ENCODE results near the gene GPX4. TPM values are rescaled to one million over a fixed set of nuclear protein-coding genes. Genes with fewer than 3 reads are reported as not detected.

The GPX4 gene
- total and polyA plus RNA-seq, 9 of the 15 experiments (the other 6 are each of a cell fraction or from before 2014, with no cell fraction given), result 61.4 to 661 (median 349) TPM

DNA sequence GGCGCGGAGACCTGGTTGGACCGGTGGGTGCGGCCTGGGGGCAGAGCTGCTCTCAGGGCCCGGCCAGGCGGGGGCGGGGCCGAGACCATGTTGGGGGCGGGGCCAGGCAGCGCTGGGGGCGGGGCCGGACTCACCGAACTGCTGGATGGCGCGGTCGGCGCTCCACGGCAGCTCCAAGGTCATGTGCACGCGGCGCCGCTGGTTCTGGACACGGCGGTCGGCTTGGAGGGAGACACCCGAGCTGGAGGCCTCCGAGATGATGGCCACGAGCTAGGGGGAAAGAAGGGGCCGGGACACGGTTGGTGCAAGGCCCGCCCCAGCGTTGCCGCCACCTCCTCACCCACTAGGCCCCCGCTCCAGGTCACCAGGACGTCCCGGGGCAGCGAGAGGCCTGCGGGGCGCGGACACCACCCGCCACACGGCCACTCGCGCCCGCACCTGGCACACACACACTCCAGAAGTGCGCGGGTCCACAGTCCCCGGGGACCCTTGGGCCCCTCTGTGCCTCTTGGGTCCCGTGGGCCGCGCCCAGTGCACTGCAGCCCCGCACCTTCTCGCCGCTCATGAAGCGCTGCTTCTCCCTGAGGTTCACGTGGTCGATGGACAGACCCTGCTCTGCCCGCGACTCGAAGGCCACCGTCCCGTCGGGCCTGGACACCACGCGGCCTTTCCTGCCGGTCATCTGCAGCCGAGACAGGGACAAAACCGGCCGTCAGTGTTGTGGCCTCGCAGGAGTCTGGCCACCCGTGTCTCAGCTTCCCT, 8.7 kb downstream of the GPX4 start (continued):
- TF ChIP-seq ATF3 (IDR thresholded peaks at IDR 0.05) (no peak), ATF3 (CRISPR knock-in tag; conservative IDR thresholded peaks at IDR 0.05) (no peak), ZNF253 (CRISPR knock-in tag; conservative IDR thresholded peaks at IDR 0.05) (no peak), ZNF23 (CRISPR knock-in tag; IDR thresholded peaks at IDR 0.05) (no peak), ZNF592 (IDR thresholded peaks at IDR 0.05) (peak; percentile 89), ZNF224 (CRISPR knock-in tag; IDR thresholded peaks at IDR 0.05) (no peak), KDM5B (IDR thresholded peaks at IDR 0.05; ENCODE audit: insufficient replicate concordance, low read depth, low read length) (no peak), HMG20A (CRISPR knock-in tag; conservative IDR thresholded peaks at IDR 0.05) (no peak), ZKSCAN8 (CRISPR knock-in tag; IDR thresholded peaks at IDR 0.05) (no peak), BACH1 (tag; IDR thresholded peaks at IDR 0.05) (no peak), TSC22D4 (tag; IDR thresholded peaks at IDR 0.05) (no peak), ZNF57 (CRISPR knock-in tag; IDR thresholded peaks at IDR 0.05) (no peak; the same call in 1 of the 2 replicates)
- TF ChIP-seq, protein P1, sequence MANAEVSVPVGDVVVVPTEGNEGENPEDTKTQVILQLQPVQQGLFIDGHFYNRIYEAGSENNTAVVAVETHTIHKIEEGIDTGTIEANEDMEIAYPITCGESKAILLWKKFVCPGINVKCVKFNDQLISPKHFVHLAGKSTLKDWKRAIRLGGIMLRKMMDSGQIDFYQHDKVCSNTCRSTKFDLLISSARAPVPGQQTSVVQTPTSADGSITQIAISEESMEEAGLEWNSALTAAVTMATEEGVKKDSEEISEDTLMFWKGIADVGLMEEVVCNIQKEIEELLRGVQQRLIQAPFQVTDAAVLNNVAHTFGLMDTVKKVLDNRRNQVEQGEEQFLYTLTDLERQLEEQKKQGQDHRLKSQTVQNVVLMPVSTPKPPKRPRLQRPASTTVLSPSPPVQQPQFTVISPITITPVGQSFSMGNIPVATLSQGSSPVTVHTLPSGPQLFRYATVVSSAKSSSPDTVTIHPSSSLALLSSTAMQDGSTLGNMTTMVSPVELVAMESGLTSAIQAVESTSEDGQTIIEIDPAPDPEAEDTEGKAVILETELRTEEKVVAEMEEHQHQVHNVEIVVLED (CRISPR knock-in tag; IDR thresholded peaks at IDR 0.05), result no peak
- TF ChIP-seq, protein P2, sequence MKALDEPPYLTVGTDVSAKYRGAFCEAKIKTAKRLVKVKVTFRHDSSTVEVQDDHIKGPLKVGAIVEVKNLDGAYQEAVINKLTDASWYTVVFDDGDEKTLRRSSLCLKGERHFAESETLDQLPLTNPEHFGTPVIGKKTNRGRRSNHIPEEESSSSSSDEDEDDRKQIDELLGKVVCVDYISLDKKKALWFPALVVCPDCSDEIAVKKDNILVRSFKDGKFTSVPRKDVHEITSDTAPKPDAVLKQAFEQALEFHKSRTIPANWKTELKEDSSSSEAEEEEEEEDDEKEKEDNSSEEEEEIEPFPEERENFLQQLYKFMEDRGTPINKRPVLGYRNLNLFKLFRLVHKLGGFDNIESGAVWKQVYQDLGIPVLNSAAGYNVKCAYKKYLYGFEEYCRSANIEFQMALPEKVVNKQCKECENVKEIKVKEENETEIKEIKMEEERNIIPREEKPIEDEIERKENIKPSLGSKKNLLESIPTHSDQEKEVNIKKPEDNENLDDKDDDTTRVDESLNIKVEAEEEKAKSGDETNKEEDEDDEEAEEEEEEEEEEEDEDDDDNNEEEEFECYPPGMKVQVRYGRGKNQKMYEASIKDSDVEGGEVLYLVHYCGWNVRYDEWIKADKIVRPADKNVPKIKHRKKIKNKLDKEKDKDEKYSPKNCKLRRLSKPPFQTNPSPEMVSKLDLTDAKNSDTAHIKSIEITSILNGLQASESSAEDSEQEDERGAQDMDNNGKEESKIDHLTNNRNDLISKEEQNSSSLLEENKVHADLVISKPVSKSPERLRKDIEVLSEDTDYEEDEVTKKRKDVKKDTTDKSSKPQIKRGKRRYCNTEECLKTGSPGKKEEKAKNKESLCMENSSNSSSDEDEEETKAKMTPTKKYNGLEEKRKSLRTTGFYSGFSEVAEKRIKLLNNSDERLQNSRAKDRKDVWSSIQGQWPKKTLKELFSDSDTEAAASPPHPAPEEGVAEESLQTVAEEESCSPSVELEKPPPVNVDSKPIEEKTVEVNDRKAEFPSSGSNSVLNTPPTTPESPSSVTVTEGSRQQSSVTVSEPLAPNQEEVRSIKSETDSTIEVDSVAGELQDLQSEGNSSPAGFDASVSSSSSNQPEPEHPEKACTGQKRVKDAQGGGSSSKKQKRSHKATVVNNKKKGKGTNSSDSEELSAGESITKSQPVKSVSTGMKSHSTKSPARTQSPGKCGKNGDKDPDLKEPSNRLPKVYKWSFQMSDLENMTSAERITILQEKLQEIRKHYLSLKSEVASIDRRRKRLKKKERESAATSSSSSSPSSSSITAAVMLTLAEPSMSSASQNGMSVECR (CRISPR knock-in tag; IDR thresholded peaks at IDR 0.05), result peak; percentile 70; the same call in 1 of the 2 replicates
